ENCODE measurements around the gene HEXA. TPM values are rescaled to one million over a fixed set of nuclear protein-coding genes. Genes with fewer than 3 reads are reported as not detected.

Gene HEXA
- total and polyA plus RNA-seq, 2 of the 8 experiments (the other 6 are each of a cell fraction or from before 2014, with no cell fraction given), result 52.5 to 73.7 TPM

GRCh38 chr15:72307026-72307425 is 68.8 kb downstream of the HEXA start (continued):
- TF ChIP-seq CREB1 (IDR thresholded peaks at IDR 0.05) (no peak), EP300 (IDR thresholded peaks at IDR 0.05; ENCODE audit: borderline replicate concordance in 1 of 2, low read depth in 2 of 2, low read length in 2 of 2) (no peak)
